SK-N-SH (cell line): ENCODE results near the gene NSMCE1.
A peak's percentile ranks its signal among the peaks of the same experiment; 100 is the strongest.

Source experiments
- CHD2 ChIP-seq: fragments of 150-350 bp; IDR thresholded peaks from 2 replicates; pipeline ENCODE4 v1.6.1; 2018; ENCODE audit warnings: low read length; ENCODE audit not compliant: partially characterized antibody
- EP300 ChIP-seq, 2 experiments: IDR thresholded peaks; 2 replicates each; pipeline versions ENCODE4 v1.4.0 to v1.6.1; 2012; ENCODE audit warnings: borderline replicate concordance in 1 of 2, low read depth in 1 of 2, low read length in 1 of 2
- RFX5 ChIP-seq: IDR thresholded peaks from 2 replicates; pipeline ENCODE4 v1.6.1; 2012; ENCODE audit warnings: mild to moderate bottlenecking, improper control_type of control experiment, low read length
- TF ChIP-seq, protein P1 (sequence below): fragments of 200-600 bp; sonication (generic); IDR thresholded peaks from 2 replicates; pipeline ENCODE4 v1.6.1; 2017; ENCODE audit warnings: antibody characterized with exemption, mild to moderate bottlenecking, moderate library complexity
- TF ChIP-seq, protein P2 (sequence below): IDR thresholded peaks from 2 replicates; pipeline ENCODE4; 2012
- TF ChIP-seq, protein P3 (sequence below): IDR thresholded peaks from 2 replicates; pipeline ENCODE4 v1.4.0; 2012; ENCODE audit warnings: low read depth

DNA sequence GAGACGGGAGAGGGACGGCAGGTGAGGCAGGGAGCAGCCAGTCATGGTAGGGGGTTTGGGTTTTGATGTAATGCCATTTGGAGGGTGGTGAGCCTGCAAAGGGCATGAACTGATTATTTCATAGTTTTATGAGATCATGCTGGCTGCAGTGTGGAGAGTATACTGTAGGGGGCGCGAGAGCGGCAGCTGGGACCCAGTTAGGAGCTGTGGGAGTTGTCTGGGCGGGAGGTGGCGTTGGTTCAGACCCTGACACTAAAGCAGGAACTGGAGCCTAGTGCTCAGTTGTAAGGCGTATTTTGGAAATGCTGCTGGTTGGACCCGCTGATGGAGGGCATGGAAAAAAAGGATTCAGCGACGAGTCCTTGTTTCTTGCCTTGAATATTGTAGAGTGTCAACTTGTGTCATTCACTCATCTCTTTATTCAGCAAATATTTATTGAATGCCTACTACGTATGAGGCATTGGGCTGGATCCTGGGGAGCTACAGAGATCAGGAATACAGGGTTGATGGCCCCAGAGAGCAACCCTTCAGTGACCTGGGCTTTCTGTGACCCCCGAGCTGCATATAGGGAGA lies 89.0 kb downstream of the NSMCE1 start:
- TF ChIP-seq, protein P1, sequence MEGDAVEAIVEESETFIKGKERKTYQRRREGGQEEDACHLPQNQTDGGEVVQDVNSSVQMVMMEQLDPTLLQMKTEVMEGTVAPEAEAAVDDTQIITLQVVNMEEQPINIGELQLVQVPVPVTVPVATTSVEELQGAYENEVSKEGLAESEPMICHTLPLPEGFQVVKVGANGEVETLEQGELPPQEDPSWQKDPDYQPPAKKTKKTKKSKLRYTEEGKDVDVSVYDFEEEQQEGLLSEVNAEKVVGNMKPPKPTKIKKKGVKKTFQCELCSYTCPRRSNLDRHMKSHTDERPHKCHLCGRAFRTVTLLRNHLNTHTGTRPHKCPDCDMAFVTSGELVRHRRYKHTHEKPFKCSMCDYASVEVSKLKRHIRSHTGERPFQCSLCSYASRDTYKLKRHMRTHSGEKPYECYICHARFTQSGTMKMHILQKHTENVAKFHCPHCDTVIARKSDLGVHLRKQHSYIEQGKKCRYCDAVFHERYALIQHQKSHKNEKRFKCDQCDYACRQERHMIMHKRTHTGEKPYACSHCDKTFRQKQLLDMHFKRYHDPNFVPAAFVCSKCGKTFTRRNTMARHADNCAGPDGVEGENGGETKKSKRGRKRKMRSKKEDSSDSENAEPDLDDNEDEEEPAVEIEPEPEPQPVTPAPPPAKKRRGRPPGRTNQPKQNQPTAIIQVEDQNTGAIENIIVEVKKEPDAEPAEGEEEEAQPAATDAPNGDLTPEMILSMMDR: peak; percentile 75
- no peak for TF ChIP-seq CHD2
- TF ChIP-seq, protein P2, sequence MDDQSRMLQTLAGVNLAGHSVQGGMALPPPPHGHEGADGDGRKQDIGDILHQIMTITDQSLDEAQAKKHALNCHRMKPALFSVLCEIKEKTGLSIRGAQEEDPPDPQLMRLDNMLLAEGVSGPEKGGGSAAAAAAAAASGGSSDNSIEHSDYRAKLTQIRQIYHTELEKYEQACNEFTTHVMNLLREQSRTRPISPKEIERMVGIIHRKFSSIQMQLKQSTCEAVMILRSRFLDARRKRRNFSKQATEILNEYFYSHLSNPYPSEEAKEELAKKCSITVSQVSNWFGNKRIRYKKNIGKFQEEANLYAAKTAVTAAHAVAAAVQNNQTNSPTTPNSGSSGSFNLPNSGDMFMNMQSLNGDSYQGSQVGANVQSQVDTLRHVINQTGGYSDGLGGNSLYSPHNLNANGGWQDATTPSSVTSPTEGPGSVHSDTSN: no peak
- no peak for TF ChIP-seq EP300 (IDR thresholded peaks at IDR 0.05; ENCODE audit: borderline replicate concordance in 1 of 2, low read depth in 1 of 2, low read length in 1 of 2)
- TF ChIP-seq, protein P3, sequence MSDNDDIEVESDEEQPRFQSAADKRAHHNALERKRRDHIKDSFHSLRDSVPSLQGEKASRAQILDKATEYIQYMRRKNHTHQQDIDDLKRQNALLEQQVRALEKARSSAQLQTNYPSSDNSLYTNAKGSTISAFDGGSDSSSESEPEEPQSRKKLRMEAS: no peak
- TF ChIP-seq RFX5: no peak
